ENCODE data around the gene AMMECR1.

The AMMECR1 gene

DNA sequence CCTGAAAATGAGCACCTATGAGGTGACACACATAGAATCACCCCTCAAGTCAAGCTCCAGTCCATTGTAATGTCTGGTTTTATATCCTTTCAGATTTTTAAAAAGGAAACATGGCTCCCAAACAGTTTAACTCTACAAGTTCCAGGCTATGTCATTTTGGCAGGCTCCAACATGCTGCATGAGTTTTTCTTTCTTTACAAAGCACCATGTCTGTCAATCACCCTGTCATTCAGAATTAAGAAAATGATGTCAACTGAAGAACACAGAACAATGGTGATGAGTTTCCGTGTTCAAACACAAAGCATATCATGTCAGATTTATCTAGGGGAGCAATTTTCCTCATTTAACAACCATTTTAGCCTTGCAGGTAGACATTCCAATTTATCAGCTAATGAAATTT is 106.5 kb downstream of the AMMECR1 start:
- DNase-seq (ENCODE audit: low read depth) = no peak

DNA sequence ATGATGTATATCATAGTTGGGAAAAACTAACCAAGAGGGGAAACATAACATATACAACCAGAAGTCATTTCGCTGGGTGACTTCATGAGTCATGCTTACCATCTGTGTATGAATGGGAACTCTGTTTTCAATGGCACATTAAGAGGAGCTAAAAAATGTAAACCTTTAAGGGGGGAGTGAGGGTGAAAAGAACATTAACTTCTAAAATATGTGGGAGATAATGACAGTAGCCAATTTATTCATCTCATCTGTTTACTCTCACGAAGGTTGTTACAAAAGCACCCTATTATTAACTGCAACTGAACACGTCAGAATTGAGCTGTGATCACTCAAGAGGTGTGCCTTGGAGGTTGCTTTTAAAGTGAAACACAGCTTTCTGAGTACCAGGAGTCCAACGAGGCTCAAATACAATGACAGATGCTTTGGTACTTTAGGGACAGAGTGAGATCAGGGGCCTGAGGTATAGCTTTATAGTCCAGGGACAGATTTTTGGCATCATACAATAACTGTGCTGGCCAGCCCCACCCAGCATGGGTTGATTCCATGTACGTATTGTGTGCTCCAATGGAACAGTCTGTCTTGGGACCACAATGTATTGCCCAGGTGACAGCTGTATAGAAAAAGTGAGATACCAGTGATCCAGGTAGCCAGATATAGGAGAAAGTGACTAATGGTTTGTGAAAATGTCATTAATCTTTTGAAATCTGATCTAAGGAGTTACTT is 107.3 kb downstream of the AMMECR1 start:
- no peak for DNase-seq (ENCODE audit: low read depth)

DNA sequence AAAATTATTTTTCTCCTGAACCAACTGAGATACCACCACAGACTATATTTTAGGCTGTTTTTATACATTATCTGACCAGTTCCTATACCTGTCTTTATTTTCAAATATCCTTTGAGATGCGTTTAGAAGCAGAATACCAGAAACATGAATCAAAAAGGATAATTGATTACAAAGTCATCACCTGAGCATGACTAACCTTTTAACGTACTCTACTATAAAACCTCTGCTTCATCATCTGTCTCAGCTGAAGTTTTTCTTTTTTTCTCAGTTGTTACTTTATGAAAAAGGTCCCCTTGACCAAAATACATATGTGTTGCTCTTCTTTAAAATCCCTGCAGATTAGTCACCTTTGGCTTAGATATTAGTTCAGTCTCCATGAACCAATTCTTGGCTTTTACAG is 109.8 kb downstream of the AMMECR1 start:
- DNase-seq (ENCODE audit: low read depth) = no peak

DNA sequence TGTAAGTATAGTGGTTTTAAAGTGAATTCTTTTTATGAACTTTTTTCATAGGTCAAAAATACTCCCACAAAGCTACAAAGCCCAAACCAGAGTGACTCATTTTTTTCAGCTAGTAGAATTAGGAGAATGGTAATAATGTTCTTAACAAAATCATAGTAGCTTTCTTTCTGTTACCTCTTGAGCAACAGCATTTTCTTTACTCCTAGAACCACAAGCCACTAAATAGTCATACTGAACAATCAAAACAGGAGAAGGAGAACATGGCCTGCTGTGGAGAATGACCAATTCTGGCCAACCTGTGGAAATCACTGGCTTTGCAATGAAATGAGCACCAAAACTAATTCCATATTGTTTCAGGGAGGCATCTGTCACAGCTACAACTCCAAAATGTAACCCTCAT is 112.9 kb downstream of the AMMECR1 start:
- no peak for DNase-seq (ENCODE audit: low read depth)

DNA sequence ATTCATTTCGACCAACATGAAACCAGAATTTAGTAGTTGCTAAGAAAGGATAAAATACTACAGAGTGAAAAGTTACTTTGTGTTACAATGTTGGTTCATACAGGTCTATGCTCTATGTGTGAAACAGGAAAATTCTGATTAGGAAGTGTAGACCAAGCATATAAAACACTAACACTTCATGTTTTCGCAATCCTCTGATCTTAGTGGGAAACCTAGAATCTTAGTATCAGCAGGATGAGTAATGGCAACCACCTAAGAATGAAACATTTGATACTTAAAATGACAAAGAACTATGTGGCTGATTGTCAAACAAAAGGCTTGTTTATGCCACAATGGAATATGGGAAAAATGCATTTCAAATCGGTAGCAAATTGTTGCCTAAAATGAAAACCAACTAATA is 116.1 kb downstream of the AMMECR1 start:
- no peak for DNase-seq (ENCODE audit: low read depth)

DNA sequence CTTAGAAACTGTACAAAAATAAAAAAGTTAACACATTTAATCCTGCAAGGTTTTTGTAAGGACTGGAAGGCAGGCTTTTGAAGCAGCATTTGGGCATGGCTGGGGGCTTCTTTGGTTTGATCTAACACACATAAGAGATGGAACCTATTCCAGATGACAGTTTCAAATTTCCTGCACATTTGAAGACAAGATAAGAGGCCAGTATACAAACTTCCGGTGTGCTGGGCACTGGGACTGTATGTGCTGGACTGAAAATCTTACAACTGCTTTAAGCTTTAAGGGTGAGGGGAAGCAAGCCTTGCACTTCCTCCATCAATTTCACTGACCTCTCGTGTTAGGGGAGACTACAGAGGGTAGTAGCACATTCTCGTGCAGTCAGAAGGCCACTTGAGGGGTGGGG is 122.9 kb downstream of the AMMECR1 start:
- no peak for DNase-seq (ENCODE audit: low read depth)

DNA sequence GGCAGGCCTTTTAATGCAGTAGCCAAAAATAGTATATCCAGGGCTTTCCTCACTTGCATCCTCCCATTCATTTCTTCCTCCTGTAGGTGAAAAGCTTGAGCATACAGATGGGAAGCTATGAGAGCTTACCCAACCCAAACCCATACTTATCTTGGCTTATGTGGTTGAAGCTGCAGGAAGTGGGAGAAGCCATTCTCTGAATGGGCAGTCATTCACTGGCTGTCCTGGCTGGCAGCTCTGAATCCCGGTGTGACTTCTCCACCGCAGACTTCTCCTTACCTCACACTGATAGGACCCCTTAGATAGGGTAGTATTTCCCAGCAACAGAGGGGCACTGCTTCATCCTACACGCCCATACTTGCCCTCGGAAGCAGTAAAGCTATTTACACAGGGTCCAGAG is 125.4 kb downstream of the AMMECR1 start:
- DNase-seq (ENCODE audit: low read depth) = no peak

DNA sequence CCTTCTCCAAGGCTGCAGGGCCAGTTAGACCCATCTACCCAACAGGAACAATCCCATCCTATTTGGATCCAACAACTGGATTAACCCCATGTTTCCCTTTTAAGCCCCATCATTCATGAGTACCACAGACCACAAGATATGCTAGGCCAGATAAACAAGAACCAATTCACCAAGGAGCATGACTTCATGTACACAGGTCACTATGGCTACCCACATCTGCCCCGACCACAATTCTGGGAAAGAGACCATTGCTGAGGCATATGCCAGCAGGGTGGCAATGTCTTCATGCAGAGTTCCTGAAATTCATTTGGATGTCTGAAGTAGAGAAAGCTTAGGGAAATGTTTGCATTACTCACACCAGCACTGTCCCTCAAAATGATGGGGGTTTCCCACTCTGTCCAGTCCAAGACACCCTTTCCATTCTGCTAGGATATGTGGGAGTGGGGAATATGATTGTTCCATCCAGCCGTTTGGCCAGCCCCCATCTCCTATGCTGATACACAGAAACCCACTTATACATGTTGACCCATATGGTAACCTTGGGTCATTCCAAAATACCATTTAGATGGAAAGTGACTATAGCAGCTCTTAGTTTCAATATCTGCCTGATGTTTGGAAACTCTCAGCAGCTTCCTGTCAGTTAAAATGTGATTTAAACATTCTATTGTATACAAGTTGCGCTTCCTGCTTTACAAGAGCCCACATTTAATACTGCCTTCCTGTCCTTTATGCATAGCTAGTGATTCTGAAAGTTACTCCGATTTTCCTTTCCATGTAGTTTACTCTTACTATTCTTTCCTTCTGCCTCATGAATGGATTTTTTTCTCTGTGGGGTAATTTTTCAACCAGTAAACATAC is 129.0 kb downstream of the AMMECR1 start:
- DNase-seq (ENCODE audit: low read depth) = no peak

DNA sequence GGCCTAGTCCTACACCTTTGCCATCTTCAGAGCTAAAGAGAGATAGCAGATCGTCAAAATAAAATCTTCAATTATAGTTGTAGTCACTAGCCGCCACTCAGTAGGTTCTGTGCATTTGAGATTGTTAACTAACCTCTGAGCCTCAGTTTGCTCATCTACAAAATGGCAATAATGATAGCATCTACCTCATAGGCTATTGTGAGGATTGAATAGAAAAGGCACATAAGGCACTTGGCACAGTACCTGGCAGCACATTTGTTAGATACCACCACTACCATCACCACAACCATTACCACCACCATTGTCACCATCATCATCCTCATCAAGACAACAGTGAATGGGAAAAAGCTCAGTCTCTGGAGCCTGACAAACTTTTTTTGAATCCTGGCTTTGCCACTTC is 134.6 kb downstream of the AMMECR1 start:
- no peak for DNase-seq (ENCODE audit: low read depth)

DNA sequence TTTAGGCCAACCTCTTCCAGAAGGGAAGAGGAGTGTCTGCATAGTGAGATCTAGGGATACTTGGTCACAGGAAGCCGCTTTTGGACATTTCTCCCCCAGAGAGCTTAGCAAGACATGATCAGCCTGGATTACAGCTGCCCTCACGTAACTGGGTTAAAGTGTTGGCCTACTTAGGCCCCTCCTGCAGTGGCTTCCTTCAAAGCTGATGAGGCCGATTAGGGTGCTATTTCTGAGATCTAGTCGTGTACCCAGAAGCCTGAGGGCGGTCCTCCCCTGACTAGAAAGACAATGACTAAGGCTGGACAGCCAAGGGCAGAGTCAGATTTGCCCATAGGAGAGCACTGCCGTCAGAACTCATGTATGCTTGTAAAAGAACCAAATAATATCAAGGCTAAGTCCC is 135.0 kb downstream of the AMMECR1 start:
- DNase-seq (ENCODE audit: low read depth) = no peak

DNA sequence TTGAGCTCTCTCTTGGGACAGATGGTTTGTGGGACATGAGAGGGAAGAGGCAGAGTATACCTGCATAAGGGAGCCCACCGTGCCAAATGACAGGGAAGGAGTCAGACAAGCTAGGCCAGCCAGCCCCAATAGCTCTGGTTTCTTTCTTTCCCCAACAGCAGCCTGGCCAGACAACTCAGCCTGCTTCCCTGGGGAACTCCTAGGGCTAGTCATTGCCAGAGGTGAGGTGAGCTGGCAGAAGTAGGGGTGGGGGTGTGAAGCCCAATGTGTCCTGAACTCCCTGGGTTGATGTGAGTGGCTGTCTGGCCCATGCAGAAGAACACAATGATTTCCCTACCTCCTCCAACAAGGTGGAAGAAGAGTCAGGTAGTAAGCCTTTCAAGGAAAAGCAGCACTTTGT is 135.5 kb downstream of the AMMECR1 start:
- DNase-seq (ENCODE audit: low read depth) = no peak

DNA sequence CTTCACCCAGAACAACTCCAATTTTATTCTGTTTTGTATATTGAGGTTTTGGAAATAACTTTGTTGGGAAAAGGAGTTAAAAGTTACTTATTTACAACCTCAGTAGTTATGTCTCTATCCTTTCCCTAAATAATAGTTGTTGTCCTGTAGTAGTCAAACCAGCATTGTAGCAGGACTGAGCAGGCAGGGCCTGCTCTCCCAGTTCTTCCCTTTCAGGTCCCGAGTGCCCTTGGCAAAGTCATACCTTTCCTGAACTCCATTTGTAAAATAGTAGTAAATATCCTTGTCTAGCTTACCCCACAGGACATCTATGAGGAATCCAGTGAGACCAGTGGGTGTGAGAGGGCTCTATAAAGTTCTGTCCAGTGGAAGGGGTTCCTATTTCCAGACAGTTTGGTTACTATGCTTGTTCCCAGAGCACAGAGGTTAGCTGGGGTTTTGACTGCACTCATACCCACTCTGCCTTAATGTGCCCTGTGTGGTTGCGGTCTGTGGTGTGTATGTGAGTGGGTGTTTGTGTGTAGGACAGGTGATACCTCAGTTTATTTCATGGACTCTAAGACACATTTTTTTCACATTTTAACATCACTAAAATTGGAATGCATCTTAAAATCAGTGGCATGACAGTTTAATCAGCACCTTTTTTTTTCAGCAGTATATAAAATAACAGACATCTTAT is 136.3 kb downstream of the AMMECR1 start:
- no peak for DNase-seq (ENCODE audit: low read depth)

DNA sequence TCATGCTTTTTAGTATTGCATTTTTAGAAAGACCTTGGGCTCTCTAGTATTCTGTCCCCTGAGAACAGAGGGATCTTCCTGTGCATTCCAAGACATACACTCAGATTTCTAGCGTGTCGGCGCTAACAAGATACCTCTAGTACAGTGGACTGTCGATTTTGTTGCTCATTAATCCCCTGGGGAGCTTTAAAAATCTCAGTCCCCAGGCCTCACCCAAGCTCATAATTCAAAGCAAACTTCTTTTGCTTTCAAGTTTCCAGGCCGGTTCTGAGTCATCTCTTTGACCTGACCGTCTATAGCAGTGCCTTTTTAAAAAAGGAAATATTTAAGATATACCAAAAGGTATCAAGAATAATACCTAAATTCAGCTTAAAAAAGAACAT is 137.0 kb downstream of the AMMECR1 start:
- DNase-seq (ENCODE audit: low read depth) = no peak

DNA sequence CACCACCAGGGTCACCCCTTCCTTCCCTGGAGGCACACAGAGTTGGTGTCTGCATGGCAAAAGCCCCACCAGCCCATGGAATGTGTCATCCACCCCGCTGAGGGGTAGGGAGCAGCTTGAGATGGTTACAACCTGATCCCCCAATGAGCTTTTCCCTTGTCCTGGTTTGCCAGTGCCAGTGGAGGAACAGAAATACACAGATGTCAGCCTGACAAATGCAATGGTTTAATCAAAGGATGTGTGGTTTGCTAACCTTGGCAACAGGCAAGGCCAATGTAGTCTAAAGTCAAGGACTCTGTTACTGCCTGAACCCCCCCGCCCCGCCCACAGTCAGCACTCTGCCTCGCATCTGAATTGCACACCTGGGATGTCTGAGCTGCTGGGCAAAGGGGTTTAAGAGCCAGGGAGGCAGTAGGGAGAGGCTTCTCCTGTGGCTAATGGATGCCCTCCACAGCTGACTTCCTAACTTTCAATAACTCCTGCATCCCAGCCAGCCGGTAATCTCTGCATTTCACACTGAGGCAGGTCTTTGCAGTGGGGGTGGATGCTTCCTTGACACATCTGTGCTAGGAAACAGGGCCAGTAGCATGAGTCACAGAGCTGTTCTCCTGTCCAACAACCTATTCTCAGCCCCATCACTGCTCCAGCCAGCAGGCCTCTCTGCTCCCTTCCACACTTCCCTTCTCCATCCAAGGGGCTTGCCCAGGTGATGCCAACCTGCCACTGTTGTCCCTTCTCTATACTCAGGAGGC is 137.5 kb downstream of the AMMECR1 start:
- no peak for DNase-seq (ENCODE audit: low read depth)

DNA sequence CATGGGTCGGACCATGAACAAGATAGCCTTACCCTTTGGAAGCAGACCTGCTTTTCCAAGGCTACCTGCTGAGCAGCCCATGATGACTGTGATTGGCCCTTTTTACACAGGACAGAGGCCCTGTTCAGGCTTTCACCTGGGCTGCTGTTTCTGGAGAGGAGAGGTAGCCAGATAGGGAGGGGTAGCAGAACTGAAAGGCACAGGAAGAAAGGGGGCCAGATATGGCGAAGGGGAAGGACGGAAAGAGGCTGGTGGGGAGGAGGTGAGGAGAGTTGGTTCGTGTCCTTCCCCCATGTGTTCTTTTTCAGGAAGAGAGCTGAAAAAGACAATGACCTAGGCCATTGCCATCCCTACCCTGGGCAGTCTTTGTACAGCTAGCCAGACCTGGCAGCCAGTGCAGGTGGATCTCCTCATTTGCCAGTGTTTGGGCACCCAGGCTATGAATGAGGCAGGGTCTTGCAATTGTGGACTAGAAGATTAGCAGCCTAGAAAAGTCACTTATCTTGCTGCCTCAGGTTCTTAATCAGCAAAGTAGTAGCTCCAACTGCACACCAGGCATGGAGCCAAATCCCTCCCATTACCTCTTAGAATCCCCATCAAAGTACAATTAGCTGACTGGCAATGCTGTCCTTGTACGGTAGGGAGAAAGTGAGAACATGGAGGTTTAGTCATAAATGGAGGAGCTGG is 139.6 kb downstream of the AMMECR1 start:
- DNase-seq (ENCODE audit: low read depth) = no peak

DNA sequence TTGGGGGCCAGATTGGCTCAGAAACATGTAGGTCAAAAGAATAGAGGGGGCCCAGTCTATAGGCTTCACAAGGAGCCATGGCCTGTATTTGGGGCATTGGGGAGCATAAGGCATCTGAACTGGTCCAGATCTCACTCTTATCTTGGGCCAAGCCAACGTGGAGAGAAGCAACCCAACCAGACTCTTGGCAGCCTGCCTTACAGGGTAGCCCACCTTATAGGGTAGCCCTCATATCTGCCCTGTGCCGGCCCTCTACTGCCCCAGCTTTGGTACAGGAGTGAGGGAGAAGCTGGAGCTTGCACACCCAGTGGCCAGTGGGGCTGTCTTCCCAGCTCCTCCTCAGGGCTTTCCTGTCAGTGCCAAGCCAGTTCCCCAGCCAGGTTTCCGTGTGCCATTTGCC is 142.2 kb downstream of the AMMECR1 start:
- DNase-seq (ENCODE audit: low read depth) = no peak

DNA sequence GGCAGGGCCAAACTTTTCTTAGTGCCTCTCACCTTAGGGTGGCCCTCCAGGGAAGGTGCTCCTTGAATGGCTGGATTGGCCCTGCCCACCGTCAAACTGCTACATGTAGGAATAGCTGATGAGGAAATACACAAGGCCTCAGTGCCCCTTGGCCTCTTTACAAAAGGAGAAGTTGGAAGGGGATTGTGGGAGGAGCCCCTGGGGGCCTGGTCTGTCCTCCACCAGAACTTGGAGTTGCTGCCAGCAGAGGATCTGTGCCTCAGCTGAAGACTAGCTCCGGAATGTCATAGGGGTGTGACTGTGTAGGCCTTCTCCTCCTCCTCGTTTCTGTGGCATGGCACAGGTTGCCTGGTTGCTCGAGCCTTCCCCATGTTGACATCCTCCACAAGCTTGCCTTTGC is 142.7 kb downstream of the AMMECR1 start:
- no peak for DNase-seq (ENCODE audit: low read depth)

DNA sequence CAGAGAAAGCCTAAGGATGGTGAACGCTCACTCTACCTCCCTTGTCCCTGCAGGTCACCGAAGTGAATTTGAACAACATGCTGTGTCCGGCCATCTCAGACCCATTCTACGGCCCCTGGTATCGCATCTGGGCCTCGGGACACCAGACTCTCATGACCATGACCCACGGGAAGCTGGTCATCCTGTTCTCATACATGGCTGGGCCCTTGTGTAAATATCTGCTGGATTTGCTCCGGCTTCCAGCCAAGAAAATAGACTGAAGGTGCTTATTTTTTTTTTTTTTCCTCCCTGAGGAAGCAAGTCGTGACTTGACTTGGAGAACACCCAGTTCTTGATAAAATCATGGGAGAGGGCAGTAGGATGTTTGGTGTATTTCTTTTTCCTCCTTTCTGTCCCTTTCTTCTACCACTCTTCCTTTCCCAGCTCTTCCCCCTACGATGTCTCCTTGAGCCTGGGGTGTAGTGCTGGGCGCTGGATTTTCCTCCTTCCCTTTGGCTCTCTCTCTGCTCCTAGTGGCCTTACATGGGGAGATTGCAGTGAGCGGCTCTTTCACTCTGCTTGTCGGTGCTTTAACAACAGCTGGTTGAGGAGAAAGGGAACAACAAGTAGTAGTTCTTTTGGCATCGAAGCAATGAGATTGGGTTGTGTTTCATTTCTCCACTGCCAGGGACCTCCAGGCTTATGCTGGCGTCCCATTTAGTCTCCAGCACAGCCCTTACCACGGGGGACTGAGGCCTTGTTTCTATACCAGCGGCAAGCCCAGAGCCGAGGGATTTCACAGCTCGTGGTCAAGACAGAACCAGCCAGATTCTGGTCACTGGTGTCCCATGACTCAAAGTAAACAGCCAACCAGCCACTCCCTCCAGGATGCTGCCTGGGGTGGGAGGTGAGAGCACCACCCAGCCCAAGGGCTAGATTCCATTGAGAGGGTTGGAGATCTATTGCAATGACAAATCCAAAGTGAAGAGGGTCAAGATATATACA is 144.4 kb downstream of the AMMECR1 start:
- DNase-seq (ENCODE audit: low read depth) = no peak

DNA sequence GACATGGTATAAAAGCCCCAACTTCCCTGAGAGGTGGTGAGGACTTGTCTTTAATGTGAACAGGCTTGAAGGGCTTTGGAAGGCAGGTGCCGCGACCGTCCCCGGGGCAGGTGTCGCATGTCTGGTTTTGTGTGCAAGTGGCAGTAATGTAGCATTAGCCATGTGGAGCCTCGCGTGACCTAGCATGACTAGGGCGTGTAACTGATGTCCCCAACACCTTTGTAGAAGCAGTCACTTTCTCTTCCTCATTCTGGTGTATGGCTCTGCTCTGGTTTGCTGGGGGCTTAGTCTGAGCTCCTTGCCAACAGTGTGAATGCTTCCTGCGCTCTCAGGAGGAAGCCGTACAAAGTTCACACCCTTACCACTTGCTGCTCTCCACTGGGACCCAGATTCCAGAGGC is 145.7 kb downstream of the AMMECR1 start:
- DNase-seq (ENCODE audit: low read depth) = no peak

DNA sequence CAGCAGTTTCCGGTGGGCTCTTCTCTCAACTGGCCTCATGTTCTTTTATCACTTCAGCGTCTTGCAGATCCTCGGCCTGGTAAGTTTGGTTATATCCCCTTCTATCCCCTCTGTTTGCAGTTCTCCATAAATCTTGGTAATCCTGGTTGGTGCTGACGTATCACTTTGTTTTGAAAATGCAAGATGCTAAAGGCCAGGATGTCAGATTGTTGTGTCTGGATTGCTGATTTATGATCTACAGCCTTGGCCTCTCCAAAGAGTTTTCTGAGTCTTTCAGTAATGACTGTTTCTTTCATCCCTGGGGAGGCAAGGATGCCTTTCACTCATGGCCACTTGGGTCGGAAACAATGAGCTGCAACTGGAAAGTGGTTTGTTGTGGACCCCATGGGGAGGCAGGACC is 146.4 kb downstream of the AMMECR1 start:
- DNase-seq (ENCODE audit: low read depth) = no peak

DNA sequence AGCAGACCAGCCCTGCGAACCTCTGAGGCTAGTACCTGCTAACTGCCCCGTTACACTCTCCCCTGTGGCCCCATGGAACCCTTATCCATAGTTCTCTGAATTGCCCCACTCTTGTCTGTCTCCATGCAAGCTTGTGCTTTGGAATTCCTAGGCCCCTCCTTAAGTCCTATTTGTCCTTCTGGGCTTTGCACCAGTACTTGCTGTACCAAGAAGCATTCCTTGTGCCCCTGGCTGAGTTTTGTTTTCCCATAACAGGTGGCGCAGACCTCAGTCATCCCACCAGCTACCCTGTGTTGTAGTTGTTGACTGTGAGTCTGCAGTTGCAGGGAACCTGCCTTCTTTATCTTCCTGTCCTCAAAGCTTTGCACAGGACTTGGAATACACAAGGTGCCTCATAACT is 147.9 kb downstream of the AMMECR1 start:
- DNase-seq (ENCODE audit: low read depth) = no peak

All from stimulated activated CD8-positive, alpha-beta memory T cell treated with anti-CD3 and anti-CD28 coated beads, Interleukin-12 subunit alpha, Interleukin-12 subunit beta, amount 100 ng/mL, for 1 hour (primary cell).